Brain pericyte (primary cell): ENCODE results near the gene ACOT9.
"Not testable (repeated sequence)": the region's sequence is repeated elsewhere in the genome, so short reads cannot be mapped to it uniquely, and the experiment has no call there.

Source experiments
- DNase-seq: peaks from one replicate; pipeline ENCODE4 v3.0.0-alpha.2; 2012; ENCODE audit warnings: low read depth, low spot score

The ACOT9 gene

DNA sequence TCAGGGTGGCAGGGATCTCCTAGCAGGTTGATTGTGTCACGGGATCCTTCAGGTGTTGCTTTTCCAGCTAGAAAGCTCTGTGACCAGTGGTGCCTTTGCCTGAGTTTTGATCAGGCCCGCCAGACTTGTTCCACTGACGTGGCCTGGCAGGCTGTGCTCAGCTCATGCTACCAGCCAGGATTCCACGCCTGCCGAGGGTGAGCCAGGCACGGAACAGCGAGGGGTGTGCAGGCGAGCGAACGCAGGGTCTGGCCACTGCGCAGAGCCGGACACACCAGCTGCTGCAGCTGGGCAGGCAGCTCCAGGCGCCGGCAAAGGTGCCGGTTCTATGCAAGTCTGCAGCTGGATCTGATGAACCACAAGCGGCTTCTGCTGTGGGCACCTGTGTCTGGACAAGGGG lies 22.8 kb upstream of the ACOT9 start:
- no peak for DNase-seq

GRCh38 chrX:23765449-23765848 lies 22.4 kb upstream of the ACOT9 start:
- no peak for DNase-seq

DNA sequence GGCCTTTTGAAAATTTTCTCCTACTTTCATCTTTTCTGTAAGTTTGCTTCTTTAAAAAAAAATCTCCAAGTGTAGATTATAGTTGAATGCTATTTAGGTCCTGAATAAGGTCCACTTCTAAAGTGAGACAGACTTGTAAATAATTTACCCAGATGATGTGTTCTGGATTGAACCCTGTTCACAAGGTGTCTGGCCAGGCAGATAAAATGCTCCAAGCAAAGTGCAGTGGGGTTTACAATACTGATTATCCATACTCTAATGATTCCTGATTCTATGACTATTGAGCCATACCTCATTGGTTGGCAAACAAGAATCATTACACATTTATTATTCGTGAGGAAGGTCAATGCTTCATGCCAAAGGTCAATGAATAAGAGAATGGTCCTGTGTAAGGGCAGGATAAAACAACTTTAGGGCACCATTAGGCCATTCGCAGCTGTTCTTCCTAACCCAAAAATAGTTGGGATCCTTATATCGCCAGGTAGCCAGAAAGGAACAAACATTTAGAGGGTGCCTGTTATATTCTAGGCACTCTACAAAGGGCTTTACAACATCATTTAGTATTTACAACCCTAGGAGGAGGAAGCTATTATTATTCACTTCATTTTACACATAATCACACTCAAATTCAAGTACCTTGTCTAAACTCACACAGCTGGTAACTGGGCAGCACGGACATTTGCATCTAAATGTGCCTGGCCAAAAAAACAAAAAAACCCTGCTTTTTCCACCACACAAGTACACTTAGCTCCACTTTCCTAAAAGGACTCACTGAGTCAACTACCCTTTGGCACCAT lies 21.3 kb upstream of the ACOT9 start:
- no peak for DNase-seq

DNA sequence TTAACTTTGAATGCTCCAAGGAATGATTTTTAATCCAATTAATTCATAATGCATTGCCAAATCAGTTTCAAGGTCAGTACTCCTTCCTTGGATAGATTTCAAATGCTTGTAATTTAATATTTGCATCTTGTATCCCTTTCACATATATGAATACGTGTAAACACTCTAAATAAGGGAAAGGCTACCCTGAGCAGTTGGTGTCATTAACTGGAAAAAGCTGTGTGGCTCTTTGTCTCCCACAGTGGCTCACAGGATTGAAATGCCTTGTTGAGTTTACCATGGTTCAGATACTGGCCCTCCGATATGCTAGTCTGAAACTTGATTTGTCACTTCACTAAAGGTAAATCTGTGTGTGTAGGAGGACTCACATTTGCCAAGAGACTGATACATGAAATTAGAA lies 16.7 kb upstream of the ACOT9 start:
- DNase-seq = no peak

DNA sequence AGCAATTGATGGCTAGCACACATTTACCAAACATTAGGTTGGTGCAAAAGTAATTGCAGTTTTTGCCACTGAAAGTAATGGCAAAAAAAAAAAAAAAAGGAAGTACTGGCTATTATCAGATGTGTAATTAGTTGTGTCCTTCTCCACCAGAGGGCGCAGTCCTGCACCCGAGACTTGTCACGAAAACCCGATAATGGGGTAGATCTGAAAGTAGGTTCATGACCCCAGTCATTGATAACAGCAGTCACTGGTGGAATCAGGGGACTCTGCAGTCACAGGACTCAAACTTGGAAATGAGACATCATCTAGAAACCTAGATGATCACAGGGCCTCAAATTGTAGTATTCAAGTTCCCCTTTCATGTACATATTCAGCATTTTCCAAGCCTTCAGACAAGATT lies 13.1 kb upstream of the ACOT9 start:
- no peak for DNase-seq

- no peak for DNase-seq
These were observed 11.6 kb upstream of the ACOT9 start for GRCh38 chrX:23754664-23755063.

DNA sequence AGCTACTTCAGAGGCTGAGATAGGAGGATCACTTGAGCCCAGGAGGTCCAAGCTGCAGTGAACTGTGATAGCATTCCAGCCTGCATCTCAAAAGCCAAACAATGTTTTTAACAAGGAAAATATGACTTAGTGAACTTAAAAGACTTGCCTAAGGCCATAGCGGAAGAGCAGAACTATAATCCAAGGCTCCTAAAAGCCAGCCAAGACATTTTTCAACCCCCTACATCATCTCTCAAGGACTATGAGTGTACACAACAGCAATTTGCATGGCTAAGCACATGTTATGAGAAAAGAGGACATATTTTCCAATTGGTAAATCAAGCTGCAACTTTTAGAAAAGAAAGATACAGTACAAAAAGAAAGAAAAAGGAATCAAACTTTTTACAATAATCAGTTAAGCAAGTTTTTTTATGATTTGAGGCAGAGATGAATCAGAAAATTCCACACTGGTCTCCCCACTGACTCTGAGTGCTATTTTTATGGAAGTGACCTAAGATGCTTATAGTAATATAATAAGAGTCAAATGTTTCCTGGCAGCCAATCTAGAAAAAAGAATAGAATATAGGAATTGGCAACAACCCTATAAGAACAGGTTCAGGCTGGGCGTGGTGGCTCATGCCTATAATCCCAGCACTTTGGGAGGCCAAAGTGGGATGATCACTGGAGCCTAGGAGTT lies 9.8 kb upstream of the ACOT9 start:
- DNase-seq = no peak

DNA sequence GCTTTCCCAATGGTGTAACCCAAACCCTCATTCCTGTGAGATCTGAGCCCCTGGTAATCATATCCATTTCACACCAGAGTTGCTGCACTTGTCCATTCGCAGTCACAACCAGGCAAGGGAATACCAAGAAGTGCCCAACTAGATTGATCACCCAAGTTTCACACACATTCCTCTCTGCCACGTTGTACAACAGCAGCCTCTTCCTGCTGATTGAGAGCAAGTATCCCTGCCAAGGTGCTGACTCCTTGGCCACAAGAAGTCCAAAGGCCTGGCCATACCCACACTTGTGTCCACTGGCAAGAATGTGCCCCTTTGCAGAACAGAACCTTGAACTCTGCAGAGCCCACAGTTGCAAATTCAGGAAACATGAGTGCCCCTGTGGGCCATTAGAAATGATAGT lies 6.5 kb upstream of the ACOT9 start:
- DNase-seq = no peak

DNA sequence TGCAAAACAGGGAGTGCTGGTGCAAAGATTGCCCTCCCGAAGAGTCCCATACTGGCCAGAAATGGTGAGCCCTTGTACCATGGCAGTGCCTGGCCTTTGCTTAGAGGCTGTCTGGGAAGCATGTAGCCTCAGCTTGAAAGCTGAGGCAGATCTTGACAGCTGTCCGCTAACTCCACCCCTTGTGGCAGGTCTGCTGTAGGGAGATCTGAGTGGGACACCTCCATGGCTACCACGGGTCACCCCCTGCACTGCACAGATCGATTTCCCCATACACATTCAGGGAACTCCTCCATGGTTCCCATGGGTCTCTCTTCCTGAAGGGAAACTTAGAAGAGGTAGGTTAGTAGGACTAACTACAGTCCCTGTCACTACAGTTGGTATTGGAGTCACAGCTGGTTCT lies 6.1 kb upstream of the ACOT9 start:
- no peak for DNase-seq

GRCh38 chrX:23745786-23746185 lies 2.7 kb upstream of the ACOT9 start:
- no peak for DNase-seq

DNA sequence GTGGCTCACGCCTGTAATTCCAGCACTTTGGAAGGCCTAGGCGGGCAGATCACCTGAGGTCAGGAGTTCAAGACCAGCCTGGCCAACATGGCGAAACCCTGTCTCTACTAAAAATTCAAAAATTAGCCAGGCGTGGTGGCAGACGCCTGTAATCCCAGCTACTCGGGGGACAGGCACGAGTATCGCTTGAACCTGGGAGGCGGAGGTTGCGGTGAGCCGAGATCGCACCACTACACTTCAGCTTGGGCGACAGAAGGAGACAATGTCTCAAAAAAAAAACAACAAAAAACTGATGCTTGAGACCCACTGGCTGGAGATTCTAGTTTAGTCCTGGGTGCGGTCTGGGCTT lies 521 bp upstream of the ACOT9 start:
- not testable (repeated sequence) for DNase-seq

GRCh38 chrX:23742174-23742696 lies 841 bp downstream of the ACOT9 start:
- peak; percentile 6 for DNase-seq

- DNase-seq = no peak
These were observed 5.7 kb downstream of the ACOT9 start for GRCh38 chrX:23737413-23737812.

GRCh38 chrX:23736030-23736429 lies 7.0 kb downstream of the ACOT9 start:
- DNase-seq = no peak

- DNase-seq = no peak
These were observed 10.4 kb downstream of the ACOT9 start for GRCh38 chrX:23732704-23733103.

- no peak for DNase-seq
These were observed 11.1 kb downstream of the ACOT9 start for GRCh38 chrX:23731951-23732350.

DNA sequence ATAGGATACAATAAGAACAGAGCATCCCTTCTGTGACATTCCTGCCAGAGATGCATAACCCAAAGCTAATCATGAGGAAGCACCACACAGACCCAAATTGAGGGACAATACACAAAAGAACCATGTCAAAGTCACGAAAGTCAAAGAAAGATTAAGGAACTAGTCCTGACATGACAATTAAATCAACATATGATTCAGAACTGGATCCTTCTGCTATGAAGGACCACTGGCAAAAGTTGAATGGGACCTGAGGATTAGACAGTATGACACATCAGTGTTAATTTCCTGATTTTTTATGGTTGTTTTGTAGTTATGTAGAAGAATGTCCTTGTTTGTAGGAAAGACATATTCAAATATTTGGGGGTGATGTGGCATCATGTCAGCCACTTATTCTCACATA lies 13.9 kb downstream of the ACOT9 start:
- no peak for DNase-seq

DNA sequence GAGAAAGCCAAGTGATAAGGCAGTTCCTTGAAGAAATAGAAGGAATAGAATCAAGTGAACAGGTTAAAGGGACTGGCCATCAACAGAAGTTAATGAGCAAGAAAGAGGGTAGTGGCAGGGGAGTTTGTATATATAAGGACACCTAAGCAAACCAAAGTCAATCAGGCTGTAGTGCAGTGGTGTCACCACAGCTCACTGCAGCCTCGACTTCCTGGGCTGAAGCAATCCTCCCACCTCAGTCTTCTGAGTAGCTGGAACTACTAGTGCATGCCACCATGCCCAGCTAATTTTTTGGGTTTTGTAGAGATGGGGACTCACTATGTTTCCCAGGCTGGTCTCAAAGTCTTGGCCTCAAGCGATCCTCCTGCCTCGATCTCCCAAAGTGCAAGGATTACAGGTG lies 15.9 kb downstream of the ACOT9 start:
- no peak for DNase-seq

GRCh38 chrX:23726191-23726590 lies 16.9 kb downstream of the ACOT9 start:
- DNase-seq = no peak

DNA sequence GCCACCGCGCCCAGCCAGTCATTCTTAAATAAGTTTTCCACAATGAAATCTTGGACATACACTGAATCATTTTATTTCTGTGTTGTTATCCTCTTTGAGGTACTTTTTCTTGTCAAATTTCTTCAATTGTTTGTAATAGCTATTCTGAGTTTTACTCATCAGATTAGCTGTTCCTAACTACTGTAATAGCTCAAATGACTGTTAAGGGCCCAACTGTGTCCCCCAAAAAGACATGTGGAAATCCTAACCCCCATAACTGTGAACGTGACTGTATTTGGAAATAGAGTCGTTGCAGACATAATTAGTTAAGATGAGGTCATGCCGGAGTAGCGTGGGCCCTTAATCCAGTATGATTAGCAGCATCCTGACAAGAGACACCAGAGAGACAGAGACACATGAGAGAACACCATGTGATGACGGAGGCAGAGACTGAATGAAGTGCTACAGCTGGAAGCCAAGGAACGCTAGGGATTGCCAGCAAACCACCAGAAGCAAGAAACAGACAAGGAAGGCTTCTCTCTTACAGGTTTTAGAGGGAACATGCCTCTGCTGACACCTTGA lies 22.9 kb downstream of the ACOT9 start:
- no peak for DNase-seq

DNA sequence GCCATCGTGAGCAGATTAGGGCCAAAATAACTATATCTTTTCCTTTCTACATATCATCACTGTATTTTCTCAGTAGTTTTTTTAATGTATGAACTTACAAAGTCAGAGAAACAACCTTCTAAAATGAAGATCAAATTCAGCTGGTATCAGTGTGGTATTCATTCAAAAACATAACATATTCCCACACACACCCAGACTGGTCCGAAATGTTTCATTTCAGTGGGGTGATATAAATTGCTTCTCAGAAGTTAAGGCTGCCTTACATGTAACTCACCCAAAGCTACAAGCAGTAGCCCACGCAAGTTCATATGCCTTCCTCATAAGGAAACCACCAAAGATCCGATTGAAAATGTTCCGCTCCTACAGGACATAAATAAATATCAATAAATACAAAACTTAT lies 37.8 kb downstream of the ACOT9 start:
- DNase-seq = no peak

DNA sequence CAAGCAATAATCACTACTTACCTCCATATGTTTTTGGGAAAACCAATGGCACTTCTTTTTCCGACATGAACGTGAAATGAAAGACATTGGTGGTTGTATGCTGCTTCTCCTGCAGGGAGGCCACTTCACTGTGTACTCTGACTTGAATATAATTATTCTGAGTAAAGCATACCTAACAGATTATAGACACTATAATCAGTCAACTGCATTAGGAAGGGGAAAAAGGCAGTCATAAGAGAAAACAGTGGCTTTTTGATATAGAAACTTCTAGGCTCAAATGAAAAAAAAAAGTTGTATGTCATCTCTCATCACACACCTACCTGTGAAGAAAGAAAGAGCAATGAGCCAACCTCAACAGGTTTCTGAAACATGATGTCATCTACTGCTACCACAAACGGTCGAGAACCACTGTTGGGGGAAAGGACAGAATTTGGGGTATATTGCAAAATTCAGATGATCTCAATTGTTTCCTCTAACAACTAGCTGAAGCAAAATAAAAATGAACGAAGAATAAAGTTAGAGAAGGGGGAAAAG lies 38.3 kb downstream of the ACOT9 start:
- DNase-seq = no peak
